DOHH2 (cell line): ENCODE data around the gene OR2A12.

Experiments used
- H3F3A ChIP-seq: fragments of 200-600 bp; sonication (generic), shearing (Covaris generic); 2 replicates; pipeline ENCODE4 v1.6.0; 2016; ENCODE audit warnings: antibody characterized with exemption, mild to moderate bottlenecking; ENCODE audit not compliant: control insufficient read depth, insufficient read depth
- H3K27ac ChIP-seq: fragments of 200-600 bp; sonication (generic); 2 replicates; pipeline ENCODE4 v1.5.1; 2014; ENCODE audit warnings: low read depth, mild to moderate bottlenecking, low read length, moderate library complexity
- H3K27me3 ChIP-seq: fragments of 200-600 bp; sonication (generic); 2 replicates; pipeline ENCODE4 v1.6.1; 2014; ENCODE audit warnings: mild to moderate bottlenecking, low read length, mixed read lengths; ENCODE audit not compliant: control insufficient read depth
- H3K36me3 ChIP-seq: fragments of 200-600 bp; sonication (generic); 2 replicates; pipeline ENCODE4 v1.6.1; 2014; ENCODE audit warnings: mild to moderate bottlenecking, low read length, moderate library complexity, mixed read lengths; ENCODE audit not compliant: control insufficient read depth
- H3K4me1 ChIP-seq: fragments of 200-600 bp; sonication (generic); 2 replicates; pipeline ENCODE4 v1.6.1; 2014; ENCODE audit warnings: mild to moderate bottlenecking, low read length, mixed read lengths; ENCODE audit not compliant: control insufficient read depth
- H3K4me2 ChIP-seq: fragments of 200-600 bp; sonication (generic); 2 replicates; pipeline ENCODE4 v1.6.0; 2014; ENCODE audit warnings: mild to moderate bottlenecking, low read length, moderate library complexity
- H3K4me3 ChIP-seq: fragments of 200-600 bp; sonication (generic); 2 replicates; pipeline ENCODE4 v1.5.1; 2014; ENCODE audit warnings: mild to moderate bottlenecking, low read length, mixed read lengths
- H3K79me2 ChIP-seq: fragments of 200-600 bp; sonication (generic); 2 replicates; pipeline ENCODE4 v1.6.1; 2014; ENCODE audit warnings: mild to moderate bottlenecking, low read length, mixed read lengths; ENCODE audit not compliant: control insufficient read depth
- H3K9me2 ChIP-seq: fragments of 200-600 bp; sonication (generic); replicated peaks from 2 replicates; pipeline ENCODE4 v1.6.1; 2014; ENCODE audit warnings: mild to moderate bottlenecking, low read length, mixed read lengths; ENCODE audit not compliant: control insufficient read depth
- H3K9me3 ChIP-seq: fragments of 200-600 bp; sonication (generic); 2 replicates; pipeline ENCODE4 v1.6.1; 2014; ENCODE audit warnings: antibody characterized with exemption, low read length, mixed read lengths; ENCODE audit not compliant: control insufficient read depth, insufficient read depth
- H4K20me1 ChIP-seq: fragments of 200-600 bp; sonication (generic); 2 replicates; pipeline ENCODE4 v1.6.0; 2014; ENCODE audit warnings: low read depth, mild to moderate bottlenecking, antibody characterized with exemption, low read length, moderate library complexity; ENCODE audit not compliant: control insufficient read depth, insufficient read depth
- CTCF ChIP-seq: fragments of 200-600 bp; sonication (generic); IDR thresholded peaks from one replicate; pipeline ENCODE4 v1.5.1; 2014; ENCODE audit warnings: antibody characterized with exemption, mild to moderate bottlenecking, low read depth, low read length; ENCODE audit not compliant: poor library complexity, severe bottlenecking
- EZH2phosphoT487 ChIP-seq: fragments of 200-600 bp; sonication (generic); IDR thresholded peaks from 2 replicates; pipeline ENCODE4 v1.6.1; 2017; ENCODE audit warnings: borderline replicate concordance, mild to moderate bottlenecking, antibody characterized with exemption, low read length, moderate library complexity, mixed read lengths

OR2A12 gene

GRCh38 chr7:144069511-144069910 lies 16.6 kb upstream of the OR2A12 start, which contains the start of gene OR2A25:
Gene OR2A25, plus strand, starts transcription at chr7:144069811. Its CDS starts 4,409 bp downstream, at chr7:144074220.
- H3K79me2 ChIP-seq = no peaks in the 10 kb centered on the region
- H3K27ac ChIP-seq = no peak within 1 kb of the TSS
- H4K20me1 ChIP-seq = no peaks in the 10 kb centered on the region
- no peaks in the 10 kb centered on the region for H3K9me3 ChIP-seq
- H3K4me2 ChIP-seq = no peak within 1 kb of the TSS
- H3F3A ChIP-seq = no peaks in the 10 kb centered on the region
- no peaks in the 10 kb centered on the region for H3K36me3 ChIP-seq
- no peak within 1 kb of the TSS for H3K4me3 ChIP-seq
- no peaks in the 10 kb centered on the region for H3K9me2 ChIP-seq
- TF ChIP-seq CTCF = no peak
- TF ChIP-seq EZH2phosphoT487 = no peak
- no peaks in the 10 kb centered on the region for H3K4me1 ChIP-seq
- no peaks in the 10 kb centered on the region for H3K27me3 ChIP-seq

- H3K9me3 ChIP-seq = no peaks in the 10 kb centered on the region
- TF ChIP-seq EZH2phosphoT487 = no peak
- no peak for TF ChIP-seq CTCF
- H3K27ac ChIP-seq = no peak overlapping the region
Observed at GRCh38 chr7:144069953-144070352, 16.1 kb upstream of the OR2A12 start.

GRCh38 chr7:144074374-144074773 lies 11.7 kb upstream of the OR2A12 start:
- H3K9me2 ChIP-seq = no peaks in the 10 kb centered on the region
- no peaks in the 10 kb centered on the region for H3F3A ChIP-seq
- H3K4me1 ChIP-seq = no peaks in the 10 kb centered on the region
- no peaks in the 10 kb centered on the region for H3K9me3 ChIP-seq
- H3K4me3 ChIP-seq = no peak overlapping the region
- no peaks in the 10 kb centered on the region for H3K79me2 ChIP-seq
- H3K27me3 ChIP-seq = no peaks in the 10 kb centered on the region
- no peak for TF ChIP-seq CTCF
- no peak for TF ChIP-seq EZH2phosphoT487
- no peak overlapping the region for H3K27ac ChIP-seq
- H4K20me1 ChIP-seq = no peaks in the 10 kb centered on the region
- no peaks in the 10 kb centered on the region for H3K36me3 ChIP-seq
- no peak overlapping the region for H3K4me2 ChIP-seq

More at GRCh38 chr7:144069953-144070352, 16.1 kb upstream of the OR2A12 start:
- H3K9me2 ChIP-seq = no peaks in the 10 kb centered on the region
- H3K79me2 ChIP-seq = no peaks in the 10 kb centered on the region
- H3K4me3 ChIP-seq = no peak overlapping the region
- no peaks in the 10 kb centered on the region for H3K36me3 ChIP-seq
- no peaks in the 10 kb centered on the region for H3F3A ChIP-seq
- no peaks in the 10 kb centered on the region for H3K27me3 ChIP-seq
- H3K4me2 ChIP-seq = no peak overlapping the region
- no peaks in the 10 kb centered on the region for H3K4me1 ChIP-seq
- no peaks in the 10 kb centered on the region for H4K20me1 ChIP-seq
